Vagina (tissue), 2 donors: Measurements from ENCODE around the gene C1QTNF3.

Source experiments
- CTCF ChIP-seq, 3 experiments: fragments of 450-650 bp in 2 of 3; fragments of 200-600 bp in 1 of 3; sonication (generic) in 1 of 3; IDR thresholded peaks; one replicate each; pipeline ENCODE4 v1.5.1; 2017 to 2019; ENCODE audit warnings: antibody characterized with exemption in 3 of 3, mild to moderate bottlenecking in 2 of 3, moderate library complexity in 2 of 3
- POLR2AphosphoS5 ChIP-seq, 2 donors: sonication (generic); formaldehyde crosslinking; IDR thresholded peaks; one replicate each; pipeline ENCODE4 v1.9.0; 2017; ENCODE audit warnings: antibody characterized with exemption in 2 of 2, mild to moderate bottlenecking in 2 of 2, low read depth in 1 of 2; ENCODE audit not compliant: insufficient read depth in 1 of 2

- TF ChIP-seq POLR2AphosphoS5 (IDR thresholded peaks at IDR 0.05; ENCODE audit: insufficient read depth in 1 of 2, low read depth in 1 of 2) (no peak), CTCF (IDR thresholded peaks at IDR 0.05) (no peak)
Measured at GRCh38 chr5:34005681-34006080, 37.3 kb downstream of the C1QTNF3 start.
